Left forelimb (tissue), 1 donor: Measurements from ENCODE around the gene TRMO.

Experiments used
- DNase-seq: peaks from one replicate; pipeline ENCODE4 v3.0.0-alpha.2; 2018; ENCODE audit warnings: low spot score

TRMO gene

GRCh38 chr9:97903177-97903576 is 19.1 kb downstream of the TRMO start:
- no peak for DNase-seq

- no peak for DNase-seq
These were observed 21.3 kb downstream of the TRMO start for GRCh38 chr9:97900738-97901565.

GRCh38 chr9:97900103-97900737 is 22.1 kb downstream of the TRMO start:
- no peak for DNase-seq

GRCh38 chr9:97895695-97896332 is 26.5 kb downstream of the TRMO start:
- no peak for DNase-seq

- DNase-seq, result no peak
These were observed 27.1 kb downstream of the TRMO start for GRCh38 chr9:97895211-97895610.

- no peak for DNase-seq
These were observed 29.9 kb downstream of the TRMO start for GRCh38 chr9:97892421-97892820.

GRCh38 chr9:97891736-97892135 is 30.6 kb downstream of the TRMO start:
- no peak for DNase-seq

- DNase-seq, result no peak
These were observed 32.1 kb downstream of the TRMO start for GRCh38 chr9:97889941-97890887.

- no peak for DNase-seq
These were observed 42.0 kb downstream of the TRMO start for GRCh38 chr9:97880336-97880735.

GRCh38 chr9:97876061-97876460 is 46.2 kb downstream of the TRMO start:
- DNase-seq, result no peak

- DNase-seq, result no peak
These were observed 47.2 kb downstream of the TRMO start for GRCh38 chr9:97875111-97875510.

- DNase-seq, result no peak
These were observed 47.7 kb downstream of the TRMO start for GRCh38 chr9:97874624-97875023.

- DNase-seq, result no peak
These were observed 48.4 kb downstream of the TRMO start for GRCh38 chr9:97873882-97874281.

- DNase-seq, result no peak
These were observed 48.9 kb downstream of the TRMO start for GRCh38 chr9:97873425-97873824.

GRCh38 chr9:97868859-97869258 is 53.4 kb downstream of the TRMO start:
- no peak for DNase-seq

GRCh38 chr9:97866848-97867247 is 55.5 kb downstream of the TRMO start:
- DNase-seq, result no peak

- no peak for DNase-seq
These were observed 56.0 kb downstream of the TRMO start for GRCh38 chr9:97866300-97866699.

- DNase-seq, result no peak
These were observed 57.9 kb downstream of the TRMO start for GRCh38 chr9:97864396-97864795.

- DNase-seq, result no peak
These were observed 59.0 kb downstream of the TRMO start for GRCh38 chr9:97863314-97863713.

GRCh38 chr9:97861148-97861475 is 61.2 kb downstream of the TRMO start:
- no peak for DNase-seq

- no peak for DNase-seq
These were observed 61.7 kb downstream of the TRMO start for GRCh38 chr9:97860451-97861147.

GRCh38 chr9:97859346-97859745 is 63.0 kb downstream of the TRMO start:
- no peak for DNase-seq
